ENCODE measurements around the gene OGG1. TPM values are rescaled to one million over a fixed set of nuclear protein-coding genes. Genes with fewer than 3 reads are reported as not detected.

The OGG1 gene
- total RNA-seq, 1 experiment from 2014 or later = 21.8 TPM

DNA sequence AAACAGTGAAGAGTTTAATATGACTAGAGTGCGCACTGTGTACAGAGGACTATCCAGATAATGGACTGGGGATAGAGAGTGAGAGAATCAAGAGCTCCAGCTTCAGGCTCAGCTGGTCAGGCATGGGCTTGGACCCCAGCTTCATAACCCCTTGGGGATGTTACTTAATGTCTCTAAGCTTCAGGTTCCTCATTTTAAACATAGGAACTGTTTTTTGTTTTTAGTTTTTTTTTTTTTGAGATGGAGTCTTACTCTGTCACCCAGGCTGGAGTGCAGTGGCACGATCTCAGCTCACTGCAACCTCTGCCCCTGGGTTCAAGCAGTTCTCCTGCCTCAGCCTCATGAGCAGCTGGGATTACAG is 28.1 kb upstream of the OGG1 start:
- H3K36me3 Mint-ChIP-seq (ENCODE audit: insufficient read depth, unreplicated experiment) = no peaks in the 10 kb centered on the region
- CTCF ChIA-PET = interaction anchor here (1.3 kb wide), 1 partner anchor 225 kb away, joined by 3 read pairs; no protein-coding TSS in a partner anchor

DNA sequence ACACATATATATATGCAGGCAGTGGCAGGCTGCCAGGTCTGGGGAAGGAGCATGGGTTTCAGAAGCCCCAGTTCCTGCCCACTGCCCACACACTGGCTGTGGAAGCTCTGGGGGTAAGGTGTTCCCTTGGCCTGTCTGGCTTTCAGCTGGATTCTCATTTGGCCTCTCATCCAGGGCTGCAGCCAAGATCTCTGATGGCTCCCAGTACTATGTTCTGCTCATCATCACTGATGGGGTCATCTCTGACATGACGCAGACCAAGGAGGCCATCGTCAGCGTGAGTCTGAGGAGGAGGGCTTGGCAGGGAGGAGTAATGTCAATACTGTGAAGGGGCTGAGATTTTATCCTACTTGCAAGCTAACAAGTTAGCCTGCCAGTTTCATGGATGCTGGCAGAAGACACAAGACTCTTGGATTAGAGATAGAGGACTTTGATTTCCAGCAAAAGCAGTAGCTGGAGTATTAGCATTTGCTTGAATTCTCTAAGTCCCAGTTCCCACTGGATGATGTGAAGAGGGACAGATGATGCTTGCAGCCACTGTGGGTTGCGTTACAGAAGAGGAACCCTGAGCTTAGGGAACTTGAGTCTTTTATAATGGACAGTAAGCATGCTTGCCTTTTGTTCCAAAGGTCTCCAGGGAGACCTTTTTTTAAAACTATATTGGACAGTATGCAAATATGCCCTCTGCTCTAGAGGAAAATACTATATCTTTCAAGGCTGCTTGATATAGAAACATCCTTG is 23.8 kb upstream of the OGG1 start:
- no TSS peak for BruUV-seq (replicated peaks)
- Mint-ChIP-seq H3K27ac (ENCODE audit: unreplicated experiment) (no peak overlapping the region), H3K4me1 (ENCODE audit: low read depth, unreplicated experiment) (peaks cover 9% of the 10 kb centered on the region), H3K27me3 (ENCODE audit: unreplicated experiment) (peaks cover 71% of the 10 kb centered on the region), H3K36me3 (ENCODE audit: insufficient read depth, unreplicated experiment) (peaks cover 5% of the 10 kb centered on the region), H3K9me3 (ENCODE audit: low read depth, unreplicated experiment) (no peaks in the 10 kb centered on the region), H3K4me3 (ENCODE audit: low read depth, unreplicated experiment) (no peak overlapping the region)
- intact Hi-C loops (cut with micrococcal nuclease; ENCODE audit: unreplicated experiment) = no loop called here
- CTCF ChIA-PET = no interaction called here
- no peak for DNase-seq
- TF ChIP-seq, protein P1, sequence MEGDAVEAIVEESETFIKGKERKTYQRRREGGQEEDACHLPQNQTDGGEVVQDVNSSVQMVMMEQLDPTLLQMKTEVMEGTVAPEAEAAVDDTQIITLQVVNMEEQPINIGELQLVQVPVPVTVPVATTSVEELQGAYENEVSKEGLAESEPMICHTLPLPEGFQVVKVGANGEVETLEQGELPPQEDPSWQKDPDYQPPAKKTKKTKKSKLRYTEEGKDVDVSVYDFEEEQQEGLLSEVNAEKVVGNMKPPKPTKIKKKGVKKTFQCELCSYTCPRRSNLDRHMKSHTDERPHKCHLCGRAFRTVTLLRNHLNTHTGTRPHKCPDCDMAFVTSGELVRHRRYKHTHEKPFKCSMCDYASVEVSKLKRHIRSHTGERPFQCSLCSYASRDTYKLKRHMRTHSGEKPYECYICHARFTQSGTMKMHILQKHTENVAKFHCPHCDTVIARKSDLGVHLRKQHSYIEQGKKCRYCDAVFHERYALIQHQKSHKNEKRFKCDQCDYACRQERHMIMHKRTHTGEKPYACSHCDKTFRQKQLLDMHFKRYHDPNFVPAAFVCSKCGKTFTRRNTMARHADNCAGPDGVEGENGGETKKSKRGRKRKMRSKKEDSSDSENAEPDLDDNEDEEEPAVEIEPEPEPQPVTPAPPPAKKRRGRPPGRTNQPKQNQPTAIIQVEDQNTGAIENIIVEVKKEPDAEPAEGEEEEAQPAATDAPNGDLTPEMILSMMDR (IDR thresholded peaks at IDR 0.05; ENCODE audit: unreplicated experiment) = no peak

More for the DNA sequence above, 28.1 kb upstream of the OGG1 start:
- H3K4me3 Mint-ChIP-seq (ENCODE audit: low read depth, unreplicated experiment) = no peak overlapping the region
- no TSS peak for BruUV-seq (replicated peaks)
- H3K4me1 Mint-ChIP-seq (ENCODE audit: low read depth, unreplicated experiment) = no peaks in the 10 kb centered on the region
- DNase-seq = no peak
- TF ChIP-seq, protein P1 (IDR thresholded peaks at IDR 0.05; ENCODE audit: unreplicated experiment) = no peak
- intact Hi-C loops (cut with micrococcal nuclease; ENCODE audit: unreplicated experiment) = no loop called here
- H3K9me3 Mint-ChIP-seq (ENCODE audit: low read depth, unreplicated experiment) = no peaks in the 10 kb centered on the region
- H3K27me3 Mint-ChIP-seq (ENCODE audit: unreplicated experiment) = peaks cover 61% of the 10 kb centered on the region
- no peak overlapping the region for H3K27ac Mint-ChIP-seq (ENCODE audit: unreplicated experiment)

DNA sequence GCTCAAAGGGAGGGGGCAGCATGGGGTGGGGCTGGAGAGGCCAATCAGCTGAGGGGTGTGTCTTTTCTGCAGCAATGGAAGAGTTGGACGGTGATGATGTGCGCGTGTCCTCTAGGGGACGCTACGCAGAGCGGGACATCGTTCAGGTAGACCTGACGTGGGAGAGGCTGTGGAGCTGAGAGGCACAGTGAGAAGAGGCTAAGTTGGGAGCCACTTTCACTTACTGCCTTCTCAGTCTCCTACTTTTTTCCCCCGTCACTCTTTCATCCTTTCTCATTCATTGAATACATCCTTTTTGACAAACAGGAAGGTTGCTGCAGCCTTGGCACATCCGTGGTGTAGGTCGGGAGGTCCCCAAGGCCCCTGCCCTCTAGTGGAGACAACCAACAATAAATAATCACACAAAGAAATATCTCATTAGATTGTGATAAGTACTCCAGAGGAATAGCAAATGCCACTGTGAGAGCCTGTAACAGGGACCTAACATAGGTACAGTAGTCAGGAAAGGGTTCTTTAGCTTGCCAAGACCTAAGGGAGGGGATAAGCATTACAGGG is 22.6 kb upstream of the OGG1 start:
- TF ChIP-seq, protein P1 (IDR thresholded peaks at IDR 0.05; ENCODE audit: unreplicated experiment) = peak; percentile 47
- peaks cover 59% of the 10 kb centered on the region for H3K27me3 Mint-ChIP-seq (ENCODE audit: unreplicated experiment)
- CTCF ChIA-PET = interaction anchor here (1.2 to 1.5 kb wide), 2 partner anchors 12 to 22 kb away, joined by 4 to 5 read pairs; partner anchors contain the start of gene OGG1
- no peak overlapping the region for H3K27ac Mint-ChIP-seq (ENCODE audit: unreplicated experiment)
- peaks cover 16% of the 10 kb centered on the region for H3K36me3 Mint-ChIP-seq (ENCODE audit: insufficient read depth, unreplicated experiment)
- peak; percentile 15 for DNase-seq
- intact Hi-C loops (cut with micrococcal nuclease; ENCODE audit: unreplicated experiment) = no loop called here
- peaks cover 9% of the 10 kb centered on the region for H3K4me1 Mint-ChIP-seq (ENCODE audit: low read depth, unreplicated experiment)
- no TSS peak for BruUV-seq (replicated peaks)
- H3K9me3 Mint-ChIP-seq (ENCODE audit: low read depth, unreplicated experiment) = no peaks in the 10 kb centered on the region
- H3K4me3 Mint-ChIP-seq (ENCODE audit: low read depth, unreplicated experiment) = no peak overlapping the region

DNA sequence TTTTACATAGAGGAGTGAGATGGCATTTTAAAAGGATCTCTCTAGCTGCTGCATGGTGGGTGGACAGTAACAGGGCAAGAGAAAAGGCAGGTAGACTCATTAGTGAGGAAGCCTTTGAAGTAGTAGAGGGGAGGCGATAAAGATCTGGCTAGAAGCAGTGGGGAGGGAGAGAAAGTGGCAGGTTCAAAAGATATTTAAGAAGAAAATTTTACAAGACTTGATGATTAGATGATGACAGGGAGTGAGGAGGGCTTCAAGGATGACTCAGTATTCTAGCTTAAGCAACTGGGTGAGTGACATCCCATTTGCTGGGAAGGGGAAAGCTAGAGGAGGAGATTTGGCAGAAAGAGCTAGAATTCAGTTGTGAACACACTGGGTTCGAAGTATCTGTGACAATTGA is 22.0 kb upstream of the OGG1 start:
- no peak for DNase-seq
- no peak overlapping the region for H3K4me3 Mint-ChIP-seq (ENCODE audit: low read depth, unreplicated experiment)
- no TSS peak for BruUV-seq (replicated peaks)
- TF ChIP-seq, protein P1 (IDR thresholded peaks at IDR 0.05; ENCODE audit: unreplicated experiment) = no peak
- H3K4me1 Mint-ChIP-seq (ENCODE audit: low read depth, unreplicated experiment) = peaks cover 15% of the 10 kb centered on the region
- H3K27me3 Mint-ChIP-seq (ENCODE audit: unreplicated experiment) = peaks cover 53% of the 10 kb centered on the region
- H3K27ac Mint-ChIP-seq (ENCODE audit: unreplicated experiment) = no peak overlapping the region
- H3K36me3 Mint-ChIP-seq (ENCODE audit: insufficient read depth, unreplicated experiment) = peaks cover 23% of the 10 kb centered on the region
- intact Hi-C loops (cut with micrococcal nuclease; ENCODE audit: unreplicated experiment) = no loop called here
- CTCF ChIA-PET = interaction anchor here (1.2 to 1.5 kb wide), 2 partner anchors 12 to 22 kb away, joined by 4 to 5 read pairs; partner anchors contain the start of gene OGG1
- H3K9me3 Mint-ChIP-seq (ENCODE audit: low read depth, unreplicated experiment) = no peaks in the 10 kb centered on the region
